H1 (cell line): ENCODE measurements around the gene OR5D16.
"Not testable (repeated sequence)": the region's sequence is repeated elsewhere in the genome, so short reads cannot be mapped to it uniquely, and the experiment has no call there.

Experiments used
- CTCF ChIP-seq, 3 experiments: IDR thresholded peaks; 1 replicate in 2 of 3; 2 replicates in 1 of 3; pipeline versions ENCODE4 v1.5.1 to v1.6.1; 2011; ENCODE audit warnings: low read length in 3 of 3, mild to moderate bottlenecking in 3 of 3, inconsistent platforms in 2 of 3, low read depth in 1 of 3, moderate library complexity in 1 of 3; ENCODE audit not compliant: insufficient read depth in 1 of 3; ENCODE audit errors: control extremely low read depth in 1 of 3
- ZNF274 ChIP-seq: IDR thresholded peaks from 2 replicates; pipeline ENCODE4 v1.7.0; 2012; ENCODE audit warnings: low read length, borderline replicate concordance; ENCODE audit errors: extremely low read depth

- not testable (repeated sequence) for TF ChIP-seq CTCF (IDR thresholded peaks at IDR 0.05; ENCODE audit: control extremely low read depth in 1 of 3, insufficient read depth in 1 of 3, low read depth in 1 of 3, low read length in 3 of 3); ZNF274
These were observed 28.8 kb downstream of the OR5D16 start for GRCh38 chr11:55867354-55867753.
